ENCODE measurements around the gene HOOK2.

HOOK2 gene

GRCh38 chr19:12794196-12794941 is 19.0 kb upstream of the HOOK2 start:
- TF ChIP-seq, protein P1, sequence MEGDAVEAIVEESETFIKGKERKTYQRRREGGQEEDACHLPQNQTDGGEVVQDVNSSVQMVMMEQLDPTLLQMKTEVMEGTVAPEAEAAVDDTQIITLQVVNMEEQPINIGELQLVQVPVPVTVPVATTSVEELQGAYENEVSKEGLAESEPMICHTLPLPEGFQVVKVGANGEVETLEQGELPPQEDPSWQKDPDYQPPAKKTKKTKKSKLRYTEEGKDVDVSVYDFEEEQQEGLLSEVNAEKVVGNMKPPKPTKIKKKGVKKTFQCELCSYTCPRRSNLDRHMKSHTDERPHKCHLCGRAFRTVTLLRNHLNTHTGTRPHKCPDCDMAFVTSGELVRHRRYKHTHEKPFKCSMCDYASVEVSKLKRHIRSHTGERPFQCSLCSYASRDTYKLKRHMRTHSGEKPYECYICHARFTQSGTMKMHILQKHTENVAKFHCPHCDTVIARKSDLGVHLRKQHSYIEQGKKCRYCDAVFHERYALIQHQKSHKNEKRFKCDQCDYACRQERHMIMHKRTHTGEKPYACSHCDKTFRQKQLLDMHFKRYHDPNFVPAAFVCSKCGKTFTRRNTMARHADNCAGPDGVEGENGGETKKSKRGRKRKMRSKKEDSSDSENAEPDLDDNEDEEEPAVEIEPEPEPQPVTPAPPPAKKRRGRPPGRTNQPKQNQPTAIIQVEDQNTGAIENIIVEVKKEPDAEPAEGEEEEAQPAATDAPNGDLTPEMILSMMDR (IDR thresholded peaks at IDR 0.05), result no peak
- peak overlapping the region; percentile 100 for H3K27ac ChIP-seq
- peak overlapping the region; percentile 87 to 99 for H3K4me3 ChIP-seq (ENCODE audit: low read depth in 1 of 2, low read length in 1 of 2)
- H3K27me3 ChIP-seq, result no peaks in the 10 kb centered on the region
- no peaks in the 10 kb centered on the region for H3K9me3 ChIP-seq
- peaks cover 8% of the 10 kb centered on the region for H3K36me3 ChIP-seq
- peaks cover 25 to 34% of the 10 kb centered on the region in 2 experiments for H3K4me1 ChIP-seq (ENCODE audit: control insufficient read depth in 1 of 2, insufficient read depth in 1 of 2, low read depth in 1 of 2, low read length in 1 of 2)

DNA sequence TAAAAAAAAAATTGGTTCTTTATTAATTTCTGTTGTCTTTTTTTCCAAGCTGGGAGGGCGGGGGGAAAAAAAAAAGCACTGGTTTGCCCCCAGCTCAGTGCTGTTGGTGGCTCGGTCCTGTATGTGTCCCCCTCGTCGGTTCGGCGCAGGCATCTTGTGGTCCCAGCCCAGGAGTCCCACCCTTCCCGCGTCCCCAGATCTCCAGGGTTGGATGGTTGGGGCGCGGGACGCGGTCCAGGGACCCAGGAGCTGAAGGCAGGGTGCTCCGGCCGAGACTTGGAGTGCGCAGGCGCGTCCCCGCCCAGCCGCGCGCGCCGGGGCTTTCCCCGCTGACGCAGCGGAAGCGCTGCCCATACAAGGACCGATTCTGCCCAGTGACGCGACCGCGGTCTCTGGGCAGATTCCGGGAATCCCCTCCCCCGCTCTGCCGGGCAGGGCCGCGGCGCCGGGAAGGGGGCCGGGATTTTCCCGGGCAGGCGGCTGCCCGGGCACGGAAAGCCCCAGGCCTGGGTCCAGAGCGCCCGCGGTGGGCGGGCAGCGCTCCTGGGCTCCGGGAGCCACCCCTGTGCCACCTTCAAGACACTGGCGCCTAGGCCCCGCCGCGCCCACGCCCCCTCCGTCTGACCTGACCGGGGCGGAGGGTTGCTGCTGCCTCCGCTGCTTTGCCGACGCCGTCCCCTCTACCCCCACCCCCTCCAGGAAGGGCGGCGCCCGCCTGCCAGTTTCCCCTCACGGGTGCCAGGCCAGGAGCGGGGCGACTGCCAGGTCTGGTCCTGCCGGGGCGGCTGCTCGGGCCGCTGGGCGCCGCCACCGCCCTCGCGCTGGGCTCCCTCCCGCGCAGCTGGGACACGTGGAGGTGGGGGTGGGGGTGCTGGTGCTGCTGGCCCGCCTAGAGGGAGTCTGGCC is 18.2 kb upstream of the HOOK2 start:
- H3K4me1 ChIP-seq (ENCODE audit: control insufficient read depth in 1 of 2, insufficient read depth in 1 of 2, low read depth in 1 of 2, low read length in 1 of 2), result peaks cover 28 to 42% of the 10 kb centered on the region in 2 experiments
- H3K27ac ChIP-seq, result peak overlapping the region; percentile 100
- TF ChIP-seq, protein P1 (IDR thresholded peaks at IDR 0.05), result peak; percentile 42
- peak overlapping the region; percentile 87 to 99 for H3K4me3 ChIP-seq (ENCODE audit: low read depth in 1 of 2, low read length in 1 of 2)
- no peaks in the 10 kb centered on the region for H3K9me3 ChIP-seq
- H3K36me3 ChIP-seq, result peaks cover 8% of the 10 kb centered on the region
- no peaks in the 10 kb centered on the region for H3K27me3 ChIP-seq

DNA sequence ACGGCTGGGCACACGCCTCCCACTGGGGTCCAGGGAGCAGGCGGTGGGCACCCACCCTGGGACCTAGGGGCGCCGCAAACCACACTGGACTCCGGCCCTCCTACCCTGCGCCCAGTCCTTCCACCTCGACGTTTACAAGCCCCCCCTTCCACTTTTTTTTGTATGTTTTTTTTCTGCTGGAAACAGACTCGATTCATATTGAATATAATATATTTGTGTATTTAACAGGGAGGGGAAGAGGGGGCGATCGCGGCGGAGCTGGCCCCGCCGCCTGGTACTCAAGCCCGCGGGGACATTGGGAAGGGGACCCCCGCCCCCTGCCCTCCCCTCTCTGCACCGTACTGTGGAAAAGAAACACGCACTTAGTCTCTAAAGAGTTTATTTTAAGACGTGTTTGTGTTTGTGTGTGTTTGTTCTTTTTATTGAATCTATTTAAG is 17.5 kb upstream of the HOOK2 start:
- TF ChIP-seq, protein P1 (IDR thresholded peaks at IDR 0.05), result no peak
- Histone ChIP-seq H3K27me3 (no peaks in the 10 kb centered on the region), H3K4me1 (ENCODE audit: control insufficient read depth in 1 of 2, insufficient read depth in 1 of 2, low read depth in 1 of 2, low read length in 1 of 2) (peaks cover 34 to 48% of the 10 kb centered on the region in 2 experiments), H3K36me3 (peaks cover 8% of the 10 kb centered on the region), H3K4me3 (ENCODE audit: low read depth in 1 of 2, low read length in 1 of 2) (peak overlapping the region; percentile 87 to 99), H3K9me3 (no peaks in the 10 kb centered on the region), H3K27ac (peak overlapping the region; percentile 100)

DNA sequence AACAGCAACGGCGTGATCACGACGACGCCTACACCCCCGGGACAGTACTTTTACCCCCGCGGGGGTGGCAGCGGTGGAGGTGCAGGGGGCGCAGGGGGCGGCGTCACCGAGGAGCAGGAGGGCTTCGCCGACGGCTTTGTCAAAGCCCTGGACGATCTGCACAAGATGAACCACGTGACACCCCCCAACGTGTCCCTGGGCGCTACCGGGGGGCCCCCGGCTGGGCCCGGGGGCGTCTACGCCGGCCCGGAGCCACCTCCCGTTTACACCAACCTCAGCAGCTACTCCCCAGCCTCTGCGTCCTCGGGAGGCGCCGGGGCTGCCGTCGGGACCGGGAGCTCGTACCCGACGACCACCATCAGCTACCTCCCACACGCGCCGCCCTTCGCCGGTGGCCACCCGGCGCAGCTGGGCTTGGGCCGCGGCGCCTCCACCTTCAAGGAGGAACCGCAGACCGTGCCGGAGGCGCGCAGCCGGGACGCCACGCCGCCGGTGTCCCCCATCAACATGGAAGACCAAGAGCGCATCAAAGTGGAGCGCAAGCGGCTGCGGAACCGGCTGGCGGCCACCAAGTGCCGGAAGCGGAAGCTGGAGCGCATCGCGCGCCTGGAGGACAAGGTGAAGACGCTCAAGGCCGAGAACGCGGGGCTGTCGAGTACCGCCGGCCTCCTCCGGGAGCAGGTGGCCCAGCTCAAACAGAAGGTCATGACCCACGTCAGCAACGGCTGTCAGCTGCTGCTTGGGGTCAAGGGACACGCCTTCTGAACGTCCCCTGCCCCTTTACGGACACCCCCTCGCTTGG is 16.9 kb upstream of the HOOK2 start:
- H3K4me3 ChIP-seq (ENCODE audit: low read depth in 1 of 2, low read length in 1 of 2), result peak overlapping the region; percentile 87 to 99
- peak overlapping the region; percentile 100 for H3K27ac ChIP-seq
- H3K27me3 ChIP-seq, result no peaks in the 10 kb centered on the region
- TF ChIP-seq, protein P1 (IDR thresholded peaks at IDR 0.05), result no peak
- H3K9me3 ChIP-seq, result no peaks in the 10 kb centered on the region
- H3K36me3 ChIP-seq, result peaks cover 8% of the 10 kb centered on the region
- peaks cover 41 to 55% of the 10 kb centered on the region in 2 experiments for H3K4me1 ChIP-seq (ENCODE audit: control insufficient read depth in 1 of 2, insufficient read depth in 1 of 2, low read depth in 1 of 2, low read length in 1 of 2)
